OCI-LY3 (cell line): Measurements from ENCODE around the gene FGD5.

Experiments used
- H2AFZ ChIP-seq: fragments of 200-600, 300-600 bp; shearing (Covaris generic); 2 replicates; pipeline ENCODE4 v1.6.0; 2014; ENCODE audit warnings: antibody characterized with exemption, low read depth, low read length
- H3K27ac ChIP-seq: fragments of 200-600, 300-600 bp; sonication (generic); 2 replicates; pipeline ENCODE4 v1.5.1; 2014; ENCODE audit warnings: mild to moderate bottlenecking, low read length, moderate library complexity, mixed read lengths
- H3K27me3 ChIP-seq: fragments of 200-600, 300-600 bp; sonication (generic); 2 replicates; pipeline ENCODE4 v1.6.1; 2014; ENCODE audit warnings: low read depth, low read length, mixed read lengths
- H3K36me3 ChIP-seq: fragments of 200-600, 300-600 bp; sonication (generic); replicated peaks from 2 replicates; pipeline ENCODE3; 2014; ENCODE audit warnings: low read depth, low read length, mixed read lengths
- H3K4me1 ChIP-seq: fragments of 300-600, 200-600 bp; sonication (generic); 2 replicates; pipeline ENCODE4 v1.6.1; 2014; ENCODE audit warnings: low read length, mixed read lengths
- H3K4me2 ChIP-seq: fragments of 200-600, 300-600 bp; sonication (generic); 2 replicates; pipeline ENCODE4 v1.6.1; 2014; ENCODE audit warnings: low read length, mixed read lengths
- H3K4me3 ChIP-seq: fragments of 300-600, 200-600 bp; sonication (generic); 2 replicates; pipeline ENCODE4 v1.5.1; 2014; ENCODE audit warnings: antibody characterized with exemption, mild to moderate bottlenecking, low read length, moderate library complexity
- H3K79me2 ChIP-seq: fragments of 300-600, 200-600 bp; shearing (Covaris generic); 2 replicates; pipeline ENCODE4 v1.6.1; 2014; ENCODE audit warnings: mild to moderate bottlenecking, low read length, mixed read lengths
- H3K9ac ChIP-seq: fragments of 300-600, 200-600 bp; shearing (Covaris generic); 2 replicates; pipeline ENCODE4 v1.6.0; 2014; ENCODE audit warnings: mild to moderate bottlenecking, low read length, moderate library complexity
- H3K9me3 ChIP-seq: fragments of 200-600, 300-600 bp; shearing (Covaris generic); 2 replicates; pipeline ENCODE4 v1.6.1; 2014; ENCODE audit warnings: low read length, mixed read lengths; ENCODE audit not compliant: insufficient read depth
- H4K20me1 ChIP-seq: fragments of 200-600, 300-600 bp; sonication (generic); 2 replicates; pipeline ENCODE4 v1.6.1; 2016; ENCODE audit warnings: low read length, mixed read lengths; ENCODE audit not compliant: insufficient read depth
- EZH2phosphoT487 ChIP-seq: fragments of 200-600 bp; shearing (Covaris generic); IDR thresholded peaks from 2 replicates; pipeline ENCODE4 v1.6.1; 2018; ENCODE audit warnings: antibody characterized with exemption, mixed run types, low read depth
- TF ChIP-seq, protein P1 (sequence below): fragments of 200-600, 300-600 bp; sonication (generic); IDR thresholded peaks from 2 replicates; pipeline ENCODE4 v1.5.1; 2014; ENCODE audit warnings: antibody characterized with exemption, low read length, low read depth

The FGD5 gene

DNA sequence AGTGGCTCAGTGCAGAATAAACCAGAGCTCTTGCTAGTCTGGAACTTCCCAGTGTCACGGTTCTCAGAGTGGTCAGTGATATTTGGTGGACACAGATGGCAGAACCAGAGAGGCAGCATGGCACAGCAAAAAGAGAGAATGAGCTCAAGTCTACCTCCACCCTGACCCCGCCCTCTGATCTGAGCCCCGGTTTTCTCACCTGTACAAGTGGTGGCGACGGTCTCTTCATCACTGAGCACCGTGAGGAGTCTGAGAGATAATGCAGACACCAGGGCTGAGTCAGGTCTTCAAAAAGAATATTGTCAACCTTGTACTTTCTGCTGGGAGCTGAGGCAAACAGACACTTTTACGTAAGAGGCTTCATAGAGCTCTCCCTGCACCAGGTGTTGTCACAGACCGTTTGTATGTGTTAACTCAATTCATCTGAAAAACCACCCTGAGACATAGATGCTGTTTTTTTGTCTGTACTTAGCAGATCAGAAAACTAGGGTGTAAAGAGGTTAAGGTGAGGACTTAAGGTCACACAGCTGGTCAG lies 13.2 kb downstream of the FGD5 start:
- no peaks in the 10 kb centered on the region for H4K20me1 ChIP-seq
- H3K27me3 ChIP-seq, result peaks cover 88% of the 10 kb centered on the region
- H3K9ac ChIP-seq, result no peak overlapping the region
- no peaks in the 10 kb centered on the region for H3K4me1 ChIP-seq
- no peak overlapping the region for H3K4me2 ChIP-seq
- no peak for TF ChIP-seq EZH2phosphoT487
- TF ChIP-seq, protein P1, sequence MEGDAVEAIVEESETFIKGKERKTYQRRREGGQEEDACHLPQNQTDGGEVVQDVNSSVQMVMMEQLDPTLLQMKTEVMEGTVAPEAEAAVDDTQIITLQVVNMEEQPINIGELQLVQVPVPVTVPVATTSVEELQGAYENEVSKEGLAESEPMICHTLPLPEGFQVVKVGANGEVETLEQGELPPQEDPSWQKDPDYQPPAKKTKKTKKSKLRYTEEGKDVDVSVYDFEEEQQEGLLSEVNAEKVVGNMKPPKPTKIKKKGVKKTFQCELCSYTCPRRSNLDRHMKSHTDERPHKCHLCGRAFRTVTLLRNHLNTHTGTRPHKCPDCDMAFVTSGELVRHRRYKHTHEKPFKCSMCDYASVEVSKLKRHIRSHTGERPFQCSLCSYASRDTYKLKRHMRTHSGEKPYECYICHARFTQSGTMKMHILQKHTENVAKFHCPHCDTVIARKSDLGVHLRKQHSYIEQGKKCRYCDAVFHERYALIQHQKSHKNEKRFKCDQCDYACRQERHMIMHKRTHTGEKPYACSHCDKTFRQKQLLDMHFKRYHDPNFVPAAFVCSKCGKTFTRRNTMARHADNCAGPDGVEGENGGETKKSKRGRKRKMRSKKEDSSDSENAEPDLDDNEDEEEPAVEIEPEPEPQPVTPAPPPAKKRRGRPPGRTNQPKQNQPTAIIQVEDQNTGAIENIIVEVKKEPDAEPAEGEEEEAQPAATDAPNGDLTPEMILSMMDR, result no peak
- H3K36me3 ChIP-seq, result no peaks in the 10 kb centered on the region
- H3K4me3 ChIP-seq, result no peak overlapping the region
- no peaks in the 10 kb centered on the region for H3K79me2 ChIP-seq
- no peak overlapping the region for H3K27ac ChIP-seq
- H2AFZ ChIP-seq, result no peak overlapping the region
- H3K9me3 ChIP-seq, result no peaks in the 10 kb centered on the region

- H3K4me3 ChIP-seq, result no peak overlapping the region
- H4K20me1 ChIP-seq, result no peaks in the 10 kb centered on the region
- H3K79me2 ChIP-seq, result no peaks in the 10 kb centered on the region
- H3K4me1 ChIP-seq, result no peaks in the 10 kb centered on the region
- TF ChIP-seq, protein P1, result no peak
- TF ChIP-seq EZH2phosphoT487, result no peak
- no peaks in the 10 kb centered on the region for H3K9me3 ChIP-seq
- peaks cover 90% of the 10 kb centered on the region for H3K27me3 ChIP-seq
- no peaks in the 10 kb centered on the region for H3K36me3 ChIP-seq
- no peak overlapping the region for H3K4me2 ChIP-seq
- no peak overlapping the region for H3K27ac ChIP-seq
- no peak overlapping the region for H2AFZ ChIP-seq
- no peak overlapping the region for H3K9ac ChIP-seq
Measured at GRCh38 chr3:14832975-14833722, 14.4 kb downstream of the FGD5 start.

GRCh38 chr3:14834121-14834520 lies 15.4 kb downstream of the FGD5 start:
- no peak overlapping the region for H2AFZ ChIP-seq
- H3K4me3 ChIP-seq, result no peak overlapping the region
- no peak overlapping the region for H3K27ac ChIP-seq
- H3K36me3 ChIP-seq, result no peaks in the 10 kb centered on the region
- H3K4me1 ChIP-seq, result peaks cover 4% of the 10 kb centered on the region
- H3K27me3 ChIP-seq, result peaks cover 90% of the 10 kb centered on the region
- H3K79me2 ChIP-seq, result no peaks in the 10 kb centered on the region
- H3K4me2 ChIP-seq, result no peak overlapping the region
- H3K9me3 ChIP-seq, result no peaks in the 10 kb centered on the region
- TF ChIP-seq EZH2phosphoT487, result no peak
- TF ChIP-seq, protein P1, result no peak
- no peak overlapping the region for H3K9ac ChIP-seq
- no peaks in the 10 kb centered on the region for H4K20me1 ChIP-seq

GRCh38 chr3:14834807-14835466 lies 16.2 kb downstream of the FGD5 start:
- TF ChIP-seq EZH2phosphoT487, result no peak
- TF ChIP-seq, protein P1, result no peak
- no peaks in the 10 kb centered on the region for H3K79me2 ChIP-seq
- H2AFZ ChIP-seq, result no peak overlapping the region
- H4K20me1 ChIP-seq, result no peaks in the 10 kb centered on the region
- H3K36me3 ChIP-seq, result no peaks in the 10 kb centered on the region
- no peak overlapping the region for H3K4me2 ChIP-seq
- no peak overlapping the region for H3K4me3 ChIP-seq
- H3K27me3 ChIP-seq, result peaks cover 84% of the 10 kb centered on the region
- H3K4me1 ChIP-seq, result peaks cover 8% of the 10 kb centered on the region
- no peak overlapping the region for H3K9ac ChIP-seq
- H3K9me3 ChIP-seq, result no peaks in the 10 kb centered on the region
- no peak overlapping the region for H3K27ac ChIP-seq
